Keratinocyte (primary cell): ENCODE results near the gene PMIS2.

Source experiments
- EZH2 ChIP-seq: IDR thresholded peaks from one replicate; pipeline ENCODE4 v1.6.1; 2012; ENCODE audit warnings: inconsistent platforms, mild to moderate bottlenecking, low read length, moderate library complexity
- TF ChIP-seq, protein P1 (sequence below), 3 experiments: IDR thresholded peaks in 1 of 3; conservative IDR thresholded peaks in 1 of 3; optimal IDR thresholded peaks in 1 of 3; 2 replicates in 2 of 3; 3 replicates in 1 of 3; pipeline versions ENCODE3 to v1.5.1; 2011; ENCODE audit warnings: low read length in 3 of 3, mild to moderate bottlenecking in 3 of 3, moderate library complexity in 2 of 3, control low read depth in 1 of 3, inconsistent platforms in 1 of 3; ENCODE audit not compliant: insufficient read depth in 2 of 3; ENCODE audit errors: extremely low read depth in 1 of 3

DNA sequence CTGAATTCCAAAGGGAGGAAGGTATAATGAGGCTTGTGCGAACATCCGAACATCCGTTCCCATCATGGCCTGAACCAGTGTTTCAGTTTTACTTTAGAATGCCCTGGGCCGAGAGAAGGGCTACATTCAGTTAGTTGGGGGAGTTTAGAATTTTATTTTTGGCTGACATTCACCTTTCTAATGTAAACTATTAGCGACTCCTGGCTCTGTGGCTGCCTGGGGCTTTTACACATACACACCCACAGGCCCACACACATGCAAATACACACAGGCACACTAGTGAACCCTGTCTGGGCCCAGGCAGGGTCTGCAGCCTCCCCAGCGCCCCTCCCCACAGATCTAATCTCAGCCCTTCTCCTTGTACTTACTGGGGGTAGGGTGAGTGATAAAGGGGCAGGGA lies 46.7 kb upstream of the PMIS2 start:
- TF ChIP-seq, protein P1, sequence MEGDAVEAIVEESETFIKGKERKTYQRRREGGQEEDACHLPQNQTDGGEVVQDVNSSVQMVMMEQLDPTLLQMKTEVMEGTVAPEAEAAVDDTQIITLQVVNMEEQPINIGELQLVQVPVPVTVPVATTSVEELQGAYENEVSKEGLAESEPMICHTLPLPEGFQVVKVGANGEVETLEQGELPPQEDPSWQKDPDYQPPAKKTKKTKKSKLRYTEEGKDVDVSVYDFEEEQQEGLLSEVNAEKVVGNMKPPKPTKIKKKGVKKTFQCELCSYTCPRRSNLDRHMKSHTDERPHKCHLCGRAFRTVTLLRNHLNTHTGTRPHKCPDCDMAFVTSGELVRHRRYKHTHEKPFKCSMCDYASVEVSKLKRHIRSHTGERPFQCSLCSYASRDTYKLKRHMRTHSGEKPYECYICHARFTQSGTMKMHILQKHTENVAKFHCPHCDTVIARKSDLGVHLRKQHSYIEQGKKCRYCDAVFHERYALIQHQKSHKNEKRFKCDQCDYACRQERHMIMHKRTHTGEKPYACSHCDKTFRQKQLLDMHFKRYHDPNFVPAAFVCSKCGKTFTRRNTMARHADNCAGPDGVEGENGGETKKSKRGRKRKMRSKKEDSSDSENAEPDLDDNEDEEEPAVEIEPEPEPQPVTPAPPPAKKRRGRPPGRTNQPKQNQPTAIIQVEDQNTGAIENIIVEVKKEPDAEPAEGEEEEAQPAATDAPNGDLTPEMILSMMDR (optimal IDR thresholded peaks at IDR 0.05 in 1 of 3, IDR thresholded peaks at IDR 0.05 in 1 of 3, conservative IDR thresholded peaks at IDR 0.05 in 1 of 3; ENCODE audit: extremely low read depth in 1 of 3, insufficient read depth in 2 of 3, low read length in 3 of 3), result no peak
- TF ChIP-seq EZH2, result no peak
